ENCODE results near the gene ZFYVE28.

Gene ZFYVE28

GRCh38 chr4:2295900-2296442 lies 122.5 kb downstream of the ZFYVE28 start:
- no peak for TF ChIP-seq POLR2AphosphoS5 (IDR thresholded peaks at IDR 0.05; ENCODE audit: low read depth, low read length)
- TF ChIP-seq SIN3A (IDR thresholded peaks at IDR 0.05; ENCODE audit: borderline replicate concordance, insufficient read depth, low read length) = no peak
- TF ChIP-seq FOXP2 (optimal IDR thresholded peaks at IDR 0.05; ENCODE audit: borderline replicate concordance, extremely low read depth, extremely low read length, insufficient read depth) = no peak
- no peak for TF ChIP-seq TAF1 (IDR thresholded peaks at IDR 0.05; ENCODE audit: borderline replicate concordance, insufficient read depth, low read length)
- no peak for TF ChIP-seq REST (IDR thresholded peaks at IDR 0.05; ENCODE audit: insufficient read depth in 1 of 2, low read depth in 2 of 2, low read length in 2 of 2)

GRCh38 chr4:2295500-2295899 lies 122.9 kb downstream of the ZFYVE28 start:
- no peak for TF ChIP-seq FOXP2 (optimal IDR thresholded peaks at IDR 0.05; ENCODE audit: borderline replicate concordance, extremely low read depth, extremely low read length, insufficient read depth)
- no peak for TF ChIP-seq REST (IDR thresholded peaks at IDR 0.05; ENCODE audit: insufficient read depth in 1 of 2, low read depth in 2 of 2, low read length in 2 of 2)
- no peak for TF ChIP-seq POLR2AphosphoS5 (IDR thresholded peaks at IDR 0.05; ENCODE audit: low read depth, low read length)
- no peak for TF ChIP-seq TAF1 (IDR thresholded peaks at IDR 0.05; ENCODE audit: borderline replicate concordance, insufficient read depth, low read length)
- TF ChIP-seq SIN3A (IDR thresholded peaks at IDR 0.05; ENCODE audit: borderline replicate concordance, insufficient read depth, low read length) = no peak

- no peak for TF ChIP-seq SIN3A (IDR thresholded peaks at IDR 0.05; ENCODE audit: borderline replicate concordance, insufficient read depth, low read length)
- TF ChIP-seq POLR2AphosphoS5 (IDR thresholded peaks at IDR 0.05; ENCODE audit: low read depth, low read length) = no peak
- TF ChIP-seq REST (IDR thresholded peaks at IDR 0.05; ENCODE audit: insufficient read depth in 1 of 2, low read depth in 2 of 2, low read length in 2 of 2) = no peak
- TF ChIP-seq FOXP2 (optimal IDR thresholded peaks at IDR 0.05; ENCODE audit: borderline replicate concordance, extremely low read depth, extremely low read length, insufficient read depth) = no peak
- no peak for TF ChIP-seq TAF1 (IDR thresholded peaks at IDR 0.05; ENCODE audit: borderline replicate concordance, insufficient read depth, low read length)
These were observed 125.8 kb downstream of the ZFYVE28 start for GRCh38 chr4:2292646-2293108.

- TF ChIP-seq TAF1 (IDR thresholded peaks at IDR 0.05; ENCODE audit: borderline replicate concordance, insufficient read depth, low read length) (no peak), POLR2AphosphoS5 (IDR thresholded peaks at IDR 0.05; ENCODE audit: low read depth, low read length) (no peak), REST (IDR thresholded peaks at IDR 0.05; ENCODE audit: insufficient read depth in 1 of 2, low read depth in 2 of 2, low read length in 2 of 2) (no peak), FOXP2 (optimal IDR thresholded peaks at IDR 0.05; ENCODE audit: borderline replicate concordance, extremely low read depth, extremely low read length, insufficient read depth) (no peak), SIN3A (IDR thresholded peaks at IDR 0.05; ENCODE audit: borderline replicate concordance, insufficient read depth, low read length) (no peak)
These were observed 126.5 kb downstream of the ZFYVE28 start for GRCh38 chr4:2291705-2292645.
